ENCODE data around the gene SPATA7.

- TF ChIP-seq CTCF (IDR thresholded peaks at IDR 0.05; ENCODE audit: low read depth, low read length, missing input control), result no peak
- no peak for TF ChIP-seq RAD21 (IDR thresholded peaks at IDR 0.05)
- no peak for TF ChIP-seq ZBTB33 (IDR thresholded peaks at IDR 0.05)
- no peak for TF ChIP-seq JUND (IDR thresholded peaks at IDR 0.05)
- TF ChIP-seq GABPA (IDR thresholded peaks at IDR 0.05 in 1 of 2, conservative IDR thresholded peaks at IDR 0.05 in 1 of 2), result no peak
- no peak for TF ChIP-seq MAX (IDR thresholded peaks at IDR 0.05)
- TF ChIP-seq TAF1 (conservative IDR thresholded peaks at IDR 0.05), result no peak
Measured at GRCh38 chr14:88411039-88411438, 25.6 kb downstream of the SPATA7 start.
